Type B pancreatic cell (in vitro differentiated cells): ENCODE measurements around the gene SPAG16. TPM values are rescaled to one million over a fixed set of nuclear protein-coding genes. Genes with fewer than 3 reads are reported as not detected.

Experiments used
- DNase-seq: peaks from one replicate; pipeline ENCODE4 v3.0.0; 2021; ENCODE audit warnings: mixed read lengths; ENCODE audit not compliant: unreplicated experiment; ENCODE audit errors: extremely low spot score
- H3K27ac Mint-ChIP-seq: 2 replicates; pipeline ENCODE4 v1.8.0; 2021; ENCODE audit warnings: mild to moderate bottlenecking, mixed read lengths
- H3K27me3 Mint-ChIP-seq: 2 replicates; pipeline ENCODE4 v1.8.0; 2021; ENCODE audit warnings: mixed read lengths
- H3K36me3 Mint-ChIP-seq: 2 replicates; pipeline ENCODE4 v1.8.0; 2021; ENCODE audit warnings: mixed read lengths
- H3K4me1 Mint-ChIP-seq: one replicate; pipeline ENCODE4 v1.8.0; 2021; ENCODE audit warnings: mixed read lengths; ENCODE audit not compliant: unreplicated experiment
- H3K4me3 Mint-ChIP-seq: 2 replicates; pipeline ENCODE4 v1.8.0; 2021; ENCODE audit warnings: mild to moderate bottlenecking, mixed read lengths
- H3K9me3 Mint-ChIP-seq: 2 replicates; pipeline ENCODE4 v1.8.0; 2021; ENCODE audit warnings: mixed read lengths
- CTCF ChIP-seq: fragments of 200-600 bp; sonication (generic); conservative IDR thresholded peaks from 2 replicates; pipeline ENCODE4 v1.5.0; 2021; ENCODE audit warnings: antibody characterized with exemption, mild to moderate bottlenecking
- total RNA-seq: library from RNA; stranded (reverse); gene quantifications from 2 replicates; pipeline ENCODE4 v1.2.1, GENCODE V29; 2021; ENCODE audit warnings: low replicate concordance

SPAG16 gene
- total RNA-seq, 1 donor from 2014 or later: 54.8 TPM

GRCh38 chr2:214117054-214117453, 832.8 kb downstream of the SPAG16 start:
- H3K4me3 Mint-ChIP-seq: no peak overlapping the region
- H3K4me1 Mint-ChIP-seq: no peaks in the 10 kb centered on the region
- DNase-seq: no peak
- no peak overlapping the region for H3K27ac Mint-ChIP-seq
- H3K27me3 Mint-ChIP-seq: no peaks in the 10 kb centered on the region
- H3K36me3 Mint-ChIP-seq: no peaks in the 10 kb centered on the region
- peaks cover 9% of the 10 kb centered on the region for H3K9me3 Mint-ChIP-seq
- no peak for TF ChIP-seq CTCF

- no peak overlapping the region for H3K27ac Mint-ChIP-seq
- TF ChIP-seq CTCF: no peak
- no peaks in the 10 kb centered on the region for H3K9me3 Mint-ChIP-seq
- DNase-seq: no peak
- no peak overlapping the region for H3K4me3 Mint-ChIP-seq
- no peaks in the 10 kb centered on the region for H3K36me3 Mint-ChIP-seq
- no peaks in the 10 kb centered on the region for H3K4me1 Mint-ChIP-seq
- no peaks in the 10 kb centered on the region for H3K27me3 Mint-ChIP-seq
These were observed 841.9 kb downstream of the SPAG16 start for GRCh38 chr2:214126135-214126534.

- H3K4me1 Mint-ChIP-seq: no peaks in the 10 kb centered on the region
- no peaks in the 10 kb centered on the region for H3K9me3 Mint-ChIP-seq
- no peak for TF ChIP-seq CTCF
- H3K36me3 Mint-ChIP-seq: no peaks in the 10 kb centered on the region
- DNase-seq: no peak
- no peak overlapping the region for H3K4me3 Mint-ChIP-seq
- H3K27ac Mint-ChIP-seq: no peak overlapping the region
- H3K27me3 Mint-ChIP-seq: no peaks in the 10 kb centered on the region
These were observed 842.9 kb downstream of the SPAG16 start for GRCh38 chr2:214127170-214127569.

- Mint-ChIP-seq H3K36me3 (no peaks in the 10 kb centered on the region), H3K27ac (no peak overlapping the region), H3K4me1 (no peaks in the 10 kb centered on the region), H3K27me3 (no peaks in the 10 kb centered on the region), H3K9me3 (no peaks in the 10 kb centered on the region), H3K4me3 (no peak overlapping the region)
- DNase-seq: no peak
- no peak for TF ChIP-seq CTCF
These were observed 843.3 kb downstream of the SPAG16 start for GRCh38 chr2:214127571-214127970.

- Mint-ChIP-seq H3K9me3 (no peaks in the 10 kb centered on the region), H3K4me1 (no peaks in the 10 kb centered on the region)
These were observed 843.8 kb downstream of the SPAG16 start for GRCh38 chr2:214128040-214128439.

More at GRCh38 chr2:214128040-214128439, 843.8 kb downstream of the SPAG16 start:
- no peak overlapping the region for H3K27ac Mint-ChIP-seq
- TF ChIP-seq CTCF: no peak
- no peaks in the 10 kb centered on the region for H3K36me3 Mint-ChIP-seq
- H3K27me3 Mint-ChIP-seq: no peaks in the 10 kb centered on the region
- no peak overlapping the region for H3K4me3 Mint-ChIP-seq
- DNase-seq: no peak
